Transverse colon (tissue), 4 donors: ENCODE results near the gene MAD2L1BP.

ENCODE experiments used
- POLR2A ChIP-seq: fragments of 450-650 bp; IDR thresholded peaks from one replicate; pipeline ENCODE4 v1.6.1; 2016; ENCODE audit warnings: antibody characterized with exemption, mild to moderate bottlenecking, moderate library complexity
- POLR2AphosphoS5 ChIP-seq, 3 donors: sonication (generic); formaldehyde crosslinking; IDR thresholded peaks; one replicate each; pipeline ENCODE4 v1.6.1; 2016; ENCODE audit warnings: antibody characterized with exemption in 3 of 3
- TF ChIP-seq, protein P1 (sequence below), 5 experiments: fragments of 200-600 bp in 3 of 5; fragments of 450-650 bp in 2 of 5; sonication (generic) in 3 of 5; IDR thresholded peaks; 1 replicate in 2 of 5; 2 replicates in 3 of 5; pipeline ENCODE4 v1.5.1; 2016 to 2017; ENCODE audit warnings: antibody characterized with exemption in 5 of 5, inconsistent platforms in 3 of 5, mild to moderate bottlenecking in 2 of 5, moderate library complexity in 1 of 5

DNA sequence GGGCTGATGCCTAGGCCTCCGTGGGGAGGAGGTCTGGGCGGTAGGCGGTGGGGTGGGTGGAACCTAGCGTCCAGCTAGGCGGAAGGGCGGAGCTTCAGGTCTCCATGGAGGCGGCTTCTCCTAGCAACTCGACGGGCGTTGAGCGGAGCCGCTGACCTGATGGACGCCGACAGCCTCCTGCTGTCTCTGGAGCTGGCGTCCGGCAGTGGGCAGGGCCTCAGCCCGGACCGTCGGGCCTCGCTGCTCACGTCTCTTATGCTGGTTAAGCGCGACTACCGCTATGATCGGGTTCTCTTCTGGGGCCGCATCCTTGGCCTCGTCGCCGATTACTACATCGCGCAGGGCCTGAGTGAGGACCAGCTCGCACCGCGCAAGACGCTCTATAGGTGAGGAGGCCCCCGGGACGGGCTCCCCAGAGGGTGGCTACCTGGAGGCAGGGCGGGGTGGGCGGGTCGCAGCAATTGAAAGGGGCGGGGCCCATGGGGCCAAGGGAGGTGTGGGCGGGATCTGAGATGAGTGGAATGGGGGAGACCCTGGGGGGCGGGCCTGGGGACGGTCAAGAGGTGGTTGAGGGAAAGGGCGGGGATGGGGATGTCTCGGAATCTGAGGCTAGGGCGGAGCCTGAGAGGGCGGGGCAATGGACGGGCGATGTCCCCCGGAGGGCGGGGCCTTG is 9.4 kb downstream of the MAD2L1BP start, which contains the start of gene RSPH9:
- TF ChIP-seq, protein P1, sequence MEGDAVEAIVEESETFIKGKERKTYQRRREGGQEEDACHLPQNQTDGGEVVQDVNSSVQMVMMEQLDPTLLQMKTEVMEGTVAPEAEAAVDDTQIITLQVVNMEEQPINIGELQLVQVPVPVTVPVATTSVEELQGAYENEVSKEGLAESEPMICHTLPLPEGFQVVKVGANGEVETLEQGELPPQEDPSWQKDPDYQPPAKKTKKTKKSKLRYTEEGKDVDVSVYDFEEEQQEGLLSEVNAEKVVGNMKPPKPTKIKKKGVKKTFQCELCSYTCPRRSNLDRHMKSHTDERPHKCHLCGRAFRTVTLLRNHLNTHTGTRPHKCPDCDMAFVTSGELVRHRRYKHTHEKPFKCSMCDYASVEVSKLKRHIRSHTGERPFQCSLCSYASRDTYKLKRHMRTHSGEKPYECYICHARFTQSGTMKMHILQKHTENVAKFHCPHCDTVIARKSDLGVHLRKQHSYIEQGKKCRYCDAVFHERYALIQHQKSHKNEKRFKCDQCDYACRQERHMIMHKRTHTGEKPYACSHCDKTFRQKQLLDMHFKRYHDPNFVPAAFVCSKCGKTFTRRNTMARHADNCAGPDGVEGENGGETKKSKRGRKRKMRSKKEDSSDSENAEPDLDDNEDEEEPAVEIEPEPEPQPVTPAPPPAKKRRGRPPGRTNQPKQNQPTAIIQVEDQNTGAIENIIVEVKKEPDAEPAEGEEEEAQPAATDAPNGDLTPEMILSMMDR (IDR thresholded peaks at IDR 0.05), result no peak
- no peak for TF ChIP-seq POLR2A
- TF ChIP-seq POLR2AphosphoS5 (IDR thresholded peaks at IDR 0.05), result no peak
